ENCODE data around the gene ZKSCAN4.
A peak's percentile ranks its signal among the peaks of the same experiment; 100 is the strongest.

Gene ZKSCAN4

DNA sequence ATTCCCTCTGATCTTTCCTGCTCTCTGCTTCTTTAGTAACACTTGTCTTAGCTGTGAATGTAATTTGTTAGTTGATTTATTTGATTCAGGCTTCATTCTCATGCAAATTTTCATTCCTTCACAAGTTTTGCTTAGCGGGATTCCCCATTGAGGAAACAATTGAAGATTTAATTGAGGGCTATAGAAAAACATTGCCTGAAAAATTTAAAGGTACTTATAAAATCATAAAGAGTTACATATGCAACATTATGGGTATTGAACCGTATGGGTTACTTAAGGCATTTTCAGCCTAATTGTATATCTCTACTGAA, 38.9 kb downstream of the ZKSCAN4 start:
- H3K4me1 ChIP-seq: no peaks in the 10 kb centered on the region
- H3K79me2 ChIP-seq: no peaks in the 10 kb centered on the region
- H3K9me3 ChIP-seq (ENCODE audit: control insufficient read depth, low read length): no peaks in the 10 kb centered on the region
- no peak overlapping the region for H3K9ac ChIP-seq
- H3K27ac ChIP-seq: no peak overlapping the region
- H3K36me3 ChIP-seq (ENCODE audit: control insufficient read depth, insufficient read depth, low read length): no peaks in the 10 kb centered on the region
- no peak overlapping the region for H3K4me2 ChIP-seq (ENCODE audit: low read length)
- peaks cover 3% of the 10 kb centered on the region for H3K27me3 ChIP-seq (ENCODE audit: control insufficient read depth, insufficient read depth, low read length)
- H3K4me3 ChIP-seq (ENCODE audit: low read depth, low read length): no peak overlapping the region
- TF ChIP-seq, protein P1, sequence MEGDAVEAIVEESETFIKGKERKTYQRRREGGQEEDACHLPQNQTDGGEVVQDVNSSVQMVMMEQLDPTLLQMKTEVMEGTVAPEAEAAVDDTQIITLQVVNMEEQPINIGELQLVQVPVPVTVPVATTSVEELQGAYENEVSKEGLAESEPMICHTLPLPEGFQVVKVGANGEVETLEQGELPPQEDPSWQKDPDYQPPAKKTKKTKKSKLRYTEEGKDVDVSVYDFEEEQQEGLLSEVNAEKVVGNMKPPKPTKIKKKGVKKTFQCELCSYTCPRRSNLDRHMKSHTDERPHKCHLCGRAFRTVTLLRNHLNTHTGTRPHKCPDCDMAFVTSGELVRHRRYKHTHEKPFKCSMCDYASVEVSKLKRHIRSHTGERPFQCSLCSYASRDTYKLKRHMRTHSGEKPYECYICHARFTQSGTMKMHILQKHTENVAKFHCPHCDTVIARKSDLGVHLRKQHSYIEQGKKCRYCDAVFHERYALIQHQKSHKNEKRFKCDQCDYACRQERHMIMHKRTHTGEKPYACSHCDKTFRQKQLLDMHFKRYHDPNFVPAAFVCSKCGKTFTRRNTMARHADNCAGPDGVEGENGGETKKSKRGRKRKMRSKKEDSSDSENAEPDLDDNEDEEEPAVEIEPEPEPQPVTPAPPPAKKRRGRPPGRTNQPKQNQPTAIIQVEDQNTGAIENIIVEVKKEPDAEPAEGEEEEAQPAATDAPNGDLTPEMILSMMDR (IDR thresholded peaks at IDR 0.05): no peak
- no peak overlapping the region for H2AFZ ChIP-seq

DNA sequence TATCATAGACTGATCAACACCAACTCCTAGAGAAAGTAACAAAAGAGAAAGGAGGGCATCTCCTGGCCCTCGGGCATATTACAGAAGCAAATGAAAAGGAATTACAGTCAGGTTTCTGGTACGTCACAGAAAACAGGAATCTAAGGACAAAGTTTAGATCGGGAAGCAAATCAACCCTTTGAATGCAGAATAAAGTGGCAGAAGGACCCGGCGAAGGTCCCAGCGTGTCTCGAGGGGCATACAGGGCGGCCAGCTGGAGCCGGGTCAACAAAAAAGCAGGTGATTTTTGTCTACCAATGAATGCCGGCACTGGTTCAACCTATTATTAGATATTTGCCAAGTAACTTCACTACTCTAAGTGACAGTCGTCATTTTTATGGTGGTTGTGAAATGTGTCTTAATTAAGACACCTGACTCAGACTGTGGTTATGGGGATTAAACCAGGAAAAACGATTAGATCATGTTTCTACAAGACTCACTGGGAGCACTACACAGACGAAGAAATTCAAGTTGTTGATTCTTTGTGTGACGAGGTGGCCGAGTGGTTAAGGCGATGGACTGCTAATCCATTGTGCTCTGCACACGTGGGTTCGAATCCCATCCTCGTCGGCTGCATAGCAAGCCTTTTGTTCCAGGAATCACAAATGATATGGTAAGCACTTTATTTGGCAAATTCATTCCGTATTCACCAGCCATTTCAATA, 39.4 kb downstream of the ZKSCAN4 start:
- Histone ChIP-seq H3K36me3 (ENCODE audit: control insufficient read depth, insufficient read depth, low read length) (no peaks in the 10 kb centered on the region), H3K79me2 (no peaks in the 10 kb centered on the region), H3K9ac (no peak overlapping the region), H3K4me2 (ENCODE audit: low read length) (peak overlapping the region; percentile 49), H3K4me1 (no peaks in the 10 kb centered on the region), H3K27ac (no peak overlapping the region), H2AFZ (no peak overlapping the region), H3K27me3 (ENCODE audit: control insufficient read depth, insufficient read depth, low read length) (peaks cover 4% of the 10 kb centered on the region), H3K4me3 (ENCODE audit: low read depth, low read length) (peak overlapping the region; percentile 32), H3K9me3 (ENCODE audit: control insufficient read depth, low read length) (no peaks in the 10 kb centered on the region)
- TF ChIP-seq, protein P1 (IDR thresholded peaks at IDR 0.05): no peak

- Histone ChIP-seq H3K79me2 (no peaks in the 10 kb centered on the region), H3K9ac (no peak overlapping the region), H3K27ac (no peak overlapping the region), H3K9me3 (ENCODE audit: control insufficient read depth, low read length) (no peaks in the 10 kb centered on the region), H3K36me3 (ENCODE audit: control insufficient read depth, insufficient read depth, low read length) (no peaks in the 10 kb centered on the region), H3K4me1 (no peaks in the 10 kb centered on the region), H3K4me2 (ENCODE audit: low read length) (peak overlapping the region; percentile 49), H2AFZ (no peak overlapping the region), H3K4me3 (ENCODE audit: low read depth, low read length) (peak overlapping the region; percentile 32), H3K27me3 (ENCODE audit: control insufficient read depth, insufficient read depth, low read length) (peaks cover 4% of the 10 kb centered on the region)
- TF ChIP-seq, protein P1 (IDR thresholded peaks at IDR 0.05): no peak
These were observed 40.1 kb downstream of the ZKSCAN4 start for GRCh38 chr6:28211840-28212509.

DNA sequence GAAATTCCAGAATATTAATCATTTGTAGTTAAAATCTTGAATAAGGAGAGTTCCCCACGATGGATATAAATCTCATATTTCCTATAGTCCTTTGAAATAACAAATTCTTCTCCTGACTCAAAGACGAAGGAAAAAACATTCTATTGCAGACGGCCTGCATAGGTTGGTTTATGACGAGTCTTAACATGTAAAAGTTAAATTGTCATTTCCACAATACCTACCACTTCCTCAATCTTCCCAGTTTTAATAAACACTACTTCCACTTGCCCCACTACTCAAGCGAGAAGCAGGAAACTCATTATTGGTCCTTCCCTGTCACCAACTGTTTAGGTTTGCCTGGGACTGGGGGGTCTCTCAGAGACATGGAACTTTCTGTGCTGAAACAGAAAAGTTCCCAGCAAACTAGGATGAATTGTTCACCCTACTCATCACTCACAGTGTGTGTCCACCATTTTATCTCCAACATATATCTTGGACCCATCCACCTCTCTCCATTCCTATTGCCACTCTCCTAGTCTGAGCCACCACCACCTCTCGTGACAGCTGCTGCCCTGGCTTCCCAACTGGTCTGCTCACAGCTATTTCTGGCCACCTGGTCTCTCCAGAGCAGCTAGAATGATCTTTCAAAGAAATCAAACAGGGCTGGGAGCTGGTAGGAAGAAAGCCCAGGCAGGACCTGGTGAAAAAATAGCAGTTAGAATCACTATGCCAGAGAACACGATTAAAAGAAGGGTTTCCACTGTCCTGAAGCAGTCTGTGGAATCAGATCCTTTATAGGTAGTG, 42.1 kb downstream of the ZKSCAN4 start:
- H3K9ac ChIP-seq: no peak overlapping the region
- H3K27ac ChIP-seq: no peak overlapping the region
- no peak overlapping the region for H2AFZ ChIP-seq
- H3K27me3 ChIP-seq (ENCODE audit: control insufficient read depth, insufficient read depth, low read length): peaks cover 4% of the 10 kb centered on the region
- no peaks in the 10 kb centered on the region for H3K79me2 ChIP-seq
- no peak overlapping the region for H3K4me3 ChIP-seq (ENCODE audit: low read depth, low read length)
- TF ChIP-seq, protein P1 (IDR thresholded peaks at IDR 0.05): no peak
- no peaks in the 10 kb centered on the region for H3K4me1 ChIP-seq
- H3K4me2 ChIP-seq (ENCODE audit: low read length): no peak overlapping the region
- H3K36me3 ChIP-seq (ENCODE audit: control insufficient read depth, insufficient read depth, low read length): no peaks in the 10 kb centered on the region
- H3K9me3 ChIP-seq (ENCODE audit: control insufficient read depth, low read length): no peaks in the 10 kb centered on the region
